Kidney tubule cell (primary cell): ENCODE measurements around the gene ZFP69B.
"Not testable (repeated sequence)": the region's sequence is repeated elsewhere in the genome, so short reads cannot be mapped to it uniquely, and the experiment has no call there.

Source experiments
- DNase-seq: peaks from one replicate; pipeline ENCODE4 v3.0.0-alpha.2; 2018; ENCODE audit warnings: low spot score

ZFP69B gene

GRCh38 chr1:40435876-40436275 lies 14.4 kb upstream of the ZFP69B start:
- DNase-seq = no peak

DNA sequence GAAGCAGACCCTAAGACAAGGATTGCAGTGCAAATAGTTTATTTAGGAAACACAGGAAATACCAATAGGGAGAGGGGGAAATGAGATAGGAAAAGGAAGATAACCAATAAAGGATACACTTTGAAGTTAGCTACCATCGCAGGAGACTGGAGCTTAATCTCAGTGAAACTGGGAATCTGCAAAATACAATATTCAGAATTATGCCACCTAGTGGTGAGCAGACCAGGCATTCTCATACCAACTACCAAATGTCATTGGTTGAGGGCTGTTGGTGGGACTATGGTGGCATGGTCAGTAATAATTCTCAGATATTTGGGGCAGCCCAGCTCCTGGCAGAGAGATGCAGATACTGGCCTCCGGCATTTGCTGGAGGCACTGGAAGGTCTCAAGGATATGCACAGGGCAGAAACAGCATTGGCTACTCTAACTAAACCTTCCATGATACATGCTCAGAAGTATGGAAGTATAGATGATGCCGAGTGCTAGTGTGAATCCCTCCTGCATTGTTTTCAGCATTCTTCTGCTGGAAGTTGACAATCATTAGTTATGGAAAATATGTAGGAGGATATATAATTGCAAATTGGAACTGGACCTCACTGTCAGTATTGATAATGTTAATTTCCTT lies 11.8 kb upstream of the ZFP69B start:
- DNase-seq = peak; percentile 4

DNA sequence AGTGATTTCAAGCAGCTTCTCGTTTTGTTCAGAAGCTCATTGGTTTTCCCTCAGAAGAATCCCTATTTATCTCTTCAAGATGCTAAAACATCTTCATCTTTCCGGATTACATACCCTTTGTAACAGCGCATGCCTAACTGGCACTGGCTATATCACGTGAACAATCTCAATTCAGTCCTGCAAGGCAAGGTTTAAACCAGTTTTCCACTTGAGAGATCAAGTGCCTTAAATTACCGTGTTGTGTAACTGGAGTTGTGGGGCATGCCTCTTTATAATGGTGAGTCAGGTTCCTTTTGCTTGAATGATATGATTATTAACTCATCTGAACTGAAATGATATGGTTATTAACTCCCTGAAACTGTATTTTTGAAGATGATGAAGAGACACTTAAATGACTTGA lies 11.0 kb upstream of the ZFP69B start:
- DNase-seq = peak; percentile 47

DNA sequence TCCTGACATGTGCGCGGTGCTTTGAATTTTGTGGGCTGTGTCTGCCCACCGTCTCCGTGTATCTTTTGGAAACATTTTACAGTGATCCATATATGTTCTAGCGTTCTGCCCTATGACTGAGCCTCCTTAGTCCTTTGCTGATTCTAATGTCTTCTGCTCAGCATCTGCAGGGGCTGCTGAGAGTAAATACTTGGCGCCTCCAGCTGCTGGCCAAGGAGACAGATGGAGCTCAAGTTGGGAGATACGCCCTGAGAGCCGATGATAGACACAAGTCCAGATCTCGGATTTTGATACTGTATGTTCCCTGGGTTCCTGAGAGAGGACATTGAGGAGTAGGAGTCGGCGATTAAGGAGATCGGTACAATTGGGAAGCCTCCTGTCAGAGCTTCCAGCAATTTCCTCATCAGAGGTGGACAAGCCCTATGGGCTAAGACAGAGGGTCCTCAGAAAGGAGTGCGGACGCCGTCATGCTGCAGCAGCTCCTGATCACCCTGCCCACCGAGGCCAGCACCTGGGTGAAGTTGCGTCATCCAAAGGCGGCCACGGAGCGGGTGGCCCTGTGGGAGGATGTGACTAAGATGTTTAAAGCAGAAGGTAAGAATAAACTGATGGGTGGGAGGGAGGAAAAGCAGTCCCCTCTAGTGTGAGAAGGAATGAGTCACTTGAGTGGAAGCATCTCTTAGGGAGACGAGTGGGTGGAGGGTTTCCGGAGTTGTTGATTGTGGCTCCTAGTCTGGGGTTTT lies 390 bp downstream of the ZFP69B start:
- DNase-seq = peak; percentile 64

- DNase-seq = no peak
Observed at GRCh38 chr1:40451238-40451585, 936 bp downstream of the ZFP69B start.

DNA sequence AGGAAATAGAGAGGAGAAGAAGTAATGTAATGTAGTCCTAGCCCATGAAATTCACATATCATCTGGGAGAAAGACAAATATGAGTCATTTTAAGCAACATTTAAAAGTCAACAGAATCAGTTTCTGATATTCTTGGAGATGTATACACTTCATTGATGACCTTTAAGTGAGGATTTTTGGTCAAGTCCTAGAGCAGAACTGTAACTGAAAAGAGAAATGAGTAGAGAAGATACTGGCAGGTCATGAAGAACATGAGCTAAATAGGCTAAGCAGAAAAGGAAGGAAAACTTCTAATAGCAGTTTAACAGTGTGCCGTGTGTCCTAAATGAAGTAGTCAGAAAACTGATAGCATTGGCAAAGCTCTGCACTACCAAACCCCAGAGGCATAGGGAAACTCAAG lies 4.6 kb downstream of the ZFP69B start:
- no peak for DNase-seq

GRCh38 chr1:40462956-40463590 lies 12.8 kb downstream of the ZFP69B start:
- DNase-seq = no peak

- DNase-seq = no peak
Observed at GRCh38 chr1:40469327-40469726, 19.1 kb downstream of the ZFP69B start.

DNA sequence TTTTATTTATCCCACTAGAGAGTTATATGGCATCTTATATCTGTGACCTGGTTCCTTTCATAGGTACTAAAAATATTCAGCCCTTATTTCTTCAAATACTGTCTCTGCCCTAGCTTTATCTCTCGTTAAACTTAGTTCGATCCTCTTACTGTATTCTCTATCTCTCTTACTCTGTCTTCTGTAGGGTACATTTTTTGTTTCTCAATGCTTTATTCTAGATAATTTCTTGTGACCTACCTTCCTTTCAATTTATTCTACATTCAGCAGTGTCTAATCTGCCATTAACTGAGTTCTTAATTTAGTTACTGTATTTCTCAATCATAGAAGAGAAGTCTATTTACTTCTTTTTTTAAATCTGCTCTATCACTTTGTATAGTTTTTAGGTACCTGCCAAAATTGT lies 25.0 kb downstream of the ZFP69B start:
- DNase-seq = no peak

DNA sequence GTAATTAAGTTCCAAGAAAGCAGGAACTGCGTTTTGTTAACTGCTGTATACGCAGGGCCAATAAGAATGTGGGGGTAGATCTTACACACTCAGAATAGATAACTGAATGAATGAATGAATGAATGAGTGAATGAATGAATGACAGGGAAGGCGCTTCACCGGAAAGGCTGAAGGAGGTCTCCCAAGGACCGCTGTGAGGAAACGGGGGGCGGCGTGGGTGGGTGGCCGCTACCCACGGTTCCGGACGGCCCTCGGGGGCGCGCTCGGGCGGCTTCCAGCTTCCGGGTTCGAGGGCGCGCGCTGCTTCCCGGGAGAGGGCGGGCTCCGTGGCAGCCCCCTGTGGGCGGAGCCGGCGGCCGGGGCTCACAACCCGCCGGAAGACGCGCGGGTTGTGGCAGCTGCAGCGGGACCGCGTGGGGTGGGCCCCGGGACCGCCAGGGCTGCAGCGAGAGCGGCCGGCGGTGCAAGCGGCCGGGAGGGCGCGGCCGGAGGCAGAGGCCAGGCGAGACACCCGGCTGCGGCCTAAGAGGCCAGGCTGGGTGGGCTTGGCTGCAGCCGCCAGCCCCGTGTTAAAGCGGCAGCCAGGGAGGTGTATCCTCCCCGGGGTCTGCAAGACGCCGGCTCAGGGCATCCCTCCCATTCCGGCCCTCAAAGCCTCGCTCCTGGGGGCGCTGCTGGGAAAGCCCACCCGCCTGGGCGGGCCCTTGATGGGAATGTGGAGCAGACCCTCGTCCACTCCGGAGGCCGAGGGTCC lies 26.8 kb downstream of the ZFP69B start, which contains the start of gene ZFP69:
Gene ZFP69 (plus strand): TSS at position 367 of the 754 bp plus-strand sequence. CDS start 2,072 bp downstream, outside the sequence.
- peak; percentile 53 for DNase-seq

- DNase-seq = peak; percentile 7
Observed at GRCh38 chr1:40477678-40478053, 27.4 kb downstream of the ZFP69B start.

DNA sequence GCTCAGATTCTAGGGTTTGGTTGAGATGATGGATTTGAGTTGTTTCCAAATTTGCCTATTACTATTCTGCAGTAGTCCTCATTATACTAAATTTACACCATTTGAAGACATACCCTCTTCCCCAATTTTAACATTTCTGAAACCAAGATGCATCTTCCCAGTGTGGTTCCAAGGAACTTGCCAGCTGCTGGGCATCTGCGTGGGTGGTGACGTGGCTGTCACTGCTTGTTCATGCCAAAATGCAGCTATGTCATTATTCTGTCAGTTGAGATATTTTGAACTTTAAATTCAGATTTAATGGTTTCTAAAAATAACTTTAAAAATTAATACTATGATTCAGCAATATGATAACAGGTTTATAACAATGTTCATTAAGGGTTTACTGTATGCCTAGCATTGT lies 28.0 kb downstream of the ZFP69B start:
- DNase-seq = no peak

DNA sequence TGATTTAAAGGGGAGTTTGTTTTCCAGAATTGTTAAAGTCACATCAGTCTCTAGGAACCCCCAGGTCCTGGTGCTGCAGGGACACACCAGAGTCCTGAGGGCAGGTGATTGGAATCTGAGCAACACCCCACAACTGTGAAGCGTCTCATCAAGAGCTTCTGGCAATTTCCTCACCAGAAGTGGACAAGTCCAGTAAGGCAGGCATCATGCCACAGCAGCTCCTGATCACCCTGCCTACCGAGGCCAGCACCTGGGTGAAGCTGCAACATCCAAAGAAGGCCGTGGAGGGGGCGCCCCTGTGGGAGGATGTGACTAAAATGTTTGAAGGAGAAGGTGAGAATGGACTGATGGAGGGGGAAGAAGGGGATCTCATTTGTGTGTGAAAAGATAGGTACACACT lies 28.9 kb downstream of the ZFP69B start:
- no peak for DNase-seq

DNA sequence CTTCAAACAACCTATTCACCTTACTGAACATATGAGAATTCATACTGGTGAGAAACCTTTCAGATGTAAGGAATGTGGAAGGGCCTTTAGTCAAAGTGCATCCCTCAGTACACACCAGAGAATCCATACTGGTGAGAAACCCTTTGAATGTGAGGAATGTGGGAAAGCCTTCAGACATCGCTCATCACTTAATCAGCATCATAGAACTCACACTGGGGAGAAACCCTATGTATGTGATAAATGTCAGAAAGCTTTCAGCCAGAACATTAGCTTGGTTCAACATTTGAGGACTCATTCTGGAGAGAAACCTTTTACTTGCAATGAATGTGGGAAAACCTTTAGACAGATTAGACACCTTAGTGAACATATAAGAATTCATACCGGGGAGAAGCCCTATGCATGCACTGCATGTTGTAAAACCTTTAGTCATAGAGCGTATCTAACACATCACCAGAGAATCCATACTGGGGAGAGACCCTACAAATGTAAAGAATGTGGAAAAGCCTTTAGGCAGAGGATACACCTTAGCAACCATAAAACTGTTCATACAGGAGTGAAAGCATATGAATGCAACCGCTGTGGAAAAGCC lies 45.1 kb downstream of the ZFP69B start:
- no peak for DNase-seq

GRCh38 chr1:40502651-40503050 lies 52.4 kb downstream of the ZFP69B start:
- DNase-seq = not testable (repeated sequence)

DNA sequence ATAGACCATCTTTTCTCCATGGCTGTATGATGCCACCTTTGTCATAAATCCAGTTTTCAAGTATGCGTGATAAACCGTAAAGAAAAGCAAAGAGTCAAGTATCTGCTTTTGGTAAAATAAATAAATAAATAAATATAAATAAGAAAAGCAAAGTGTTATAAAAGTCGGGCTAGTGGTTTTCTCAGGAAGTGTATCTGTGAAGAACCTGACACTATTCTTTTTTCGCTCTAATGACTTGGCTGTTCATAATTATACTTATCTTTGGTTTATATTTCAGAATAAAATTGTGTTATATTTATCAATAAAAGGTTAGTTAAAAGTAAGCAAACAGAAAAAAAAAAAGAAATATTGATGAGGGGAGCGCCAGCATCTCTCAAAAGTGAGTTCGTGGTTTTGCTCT lies 57.7 kb downstream of the ZFP69B start:
- no peak for DNase-seq

GRCh38 chr1:40508375-40509341 lies 58.4 kb downstream of the ZFP69B start, which contains the start of gene EXO5:
Gene EXO5 (plus strand): TSS chr1:40508767. CDS start chr1:40514545, 5,778 bp downstream.
- DNase-seq = peak; percentile 79
